Fibroblast of mammary gland (primary cell): ENCODE data around the gene WNT7A.

Source experiments
- DNase-seq: peaks from one replicate; pipeline ENCODE4 v3.0.0-alpha.2; 2010; ENCODE audit warnings: low read depth
- H3K4me3 ChIP-seq: 2 replicates; pipeline ENCODE4 v1.5.1; 2011; ENCODE audit warnings: low read depth, mild to moderate bottlenecking, low read length, moderate library complexity; ENCODE audit not compliant: control insufficient read depth
- TF ChIP-seq, protein P1 (sequence below): conservative IDR thresholded peaks from 2 replicates; pipeline ENCODE4 v1.5.1; 2011; ENCODE audit warnings: low read depth, low read length, inconsistent platforms; ENCODE audit not compliant: control insufficient read depth, insufficient read depth

Gene WNT7A

DNA sequence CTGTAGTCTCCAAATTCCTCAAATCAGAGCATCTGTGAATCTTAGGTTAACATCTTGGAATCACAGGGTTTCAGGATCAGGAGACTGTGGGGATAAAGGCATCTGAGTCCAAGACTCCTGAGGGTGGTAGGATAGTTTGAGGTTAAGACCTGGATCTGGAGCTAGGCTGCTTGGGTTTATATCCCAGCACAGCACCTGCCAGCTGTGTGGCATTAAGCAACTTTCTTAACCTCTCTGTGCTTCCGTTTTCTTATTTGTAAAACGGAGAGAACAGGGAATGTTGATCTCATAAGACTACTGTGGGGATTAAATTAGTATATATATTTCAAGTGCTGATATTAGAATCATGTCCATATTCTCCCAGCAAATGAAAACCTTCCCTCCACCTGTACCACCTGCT lies 33.6 kb downstream of the WNT7A start:
- TF ChIP-seq, protein P1, sequence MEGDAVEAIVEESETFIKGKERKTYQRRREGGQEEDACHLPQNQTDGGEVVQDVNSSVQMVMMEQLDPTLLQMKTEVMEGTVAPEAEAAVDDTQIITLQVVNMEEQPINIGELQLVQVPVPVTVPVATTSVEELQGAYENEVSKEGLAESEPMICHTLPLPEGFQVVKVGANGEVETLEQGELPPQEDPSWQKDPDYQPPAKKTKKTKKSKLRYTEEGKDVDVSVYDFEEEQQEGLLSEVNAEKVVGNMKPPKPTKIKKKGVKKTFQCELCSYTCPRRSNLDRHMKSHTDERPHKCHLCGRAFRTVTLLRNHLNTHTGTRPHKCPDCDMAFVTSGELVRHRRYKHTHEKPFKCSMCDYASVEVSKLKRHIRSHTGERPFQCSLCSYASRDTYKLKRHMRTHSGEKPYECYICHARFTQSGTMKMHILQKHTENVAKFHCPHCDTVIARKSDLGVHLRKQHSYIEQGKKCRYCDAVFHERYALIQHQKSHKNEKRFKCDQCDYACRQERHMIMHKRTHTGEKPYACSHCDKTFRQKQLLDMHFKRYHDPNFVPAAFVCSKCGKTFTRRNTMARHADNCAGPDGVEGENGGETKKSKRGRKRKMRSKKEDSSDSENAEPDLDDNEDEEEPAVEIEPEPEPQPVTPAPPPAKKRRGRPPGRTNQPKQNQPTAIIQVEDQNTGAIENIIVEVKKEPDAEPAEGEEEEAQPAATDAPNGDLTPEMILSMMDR = no peak
- H3K4me3 ChIP-seq = no peak overlapping the region
- DNase-seq = no peak

DNA sequence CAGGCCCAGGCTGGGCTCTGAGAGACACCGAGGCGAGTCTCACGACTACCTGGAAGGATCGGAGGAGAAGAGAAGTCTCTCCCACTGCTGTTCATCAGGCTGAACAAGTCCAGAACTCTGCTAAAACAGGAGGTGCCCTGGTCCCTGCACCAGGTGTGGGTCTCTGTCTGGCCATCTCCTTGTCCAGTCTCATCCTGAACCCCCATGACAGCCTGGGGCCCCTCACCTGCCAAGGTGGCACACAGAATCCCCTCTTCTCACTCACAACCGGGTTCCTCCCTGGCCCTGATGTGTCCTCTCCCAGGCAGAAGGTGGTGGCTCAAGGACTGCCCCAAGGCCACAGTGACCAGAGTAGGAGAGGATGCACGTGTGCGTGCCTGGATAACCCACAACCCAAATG lies 34.1 kb downstream of the WNT7A start:
- TF ChIP-seq, protein P1 = no peak
- no peak for DNase-seq
- H3K4me3 ChIP-seq = no peak overlapping the region

GRCh38 chr3:13844911-13845310 lies 35.0 kb downstream of the WNT7A start:
- TF ChIP-seq, protein P1 = no peak
- no peak overlapping the region for H3K4me3 ChIP-seq
- DNase-seq = no peak

DNA sequence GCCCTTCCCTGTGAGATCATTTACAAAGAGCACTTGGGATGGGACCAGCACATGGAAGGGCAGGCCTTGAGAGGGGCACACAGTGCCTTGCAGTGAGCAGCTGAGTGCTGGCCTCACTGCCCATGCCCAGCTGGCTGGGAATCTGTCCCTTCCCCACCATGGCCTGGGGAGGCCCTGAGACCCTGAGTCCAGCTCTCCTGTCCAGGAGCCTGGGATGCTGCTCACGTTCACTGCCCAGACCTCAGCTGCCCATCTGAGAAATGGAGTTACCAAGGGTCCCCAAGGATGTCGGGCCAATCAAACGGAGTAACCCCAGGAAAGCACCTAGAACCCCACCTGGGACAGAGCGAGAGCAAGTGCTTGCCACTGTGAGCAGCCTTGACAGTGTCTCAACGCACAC lies 35.6 kb downstream of the WNT7A start:
- H3K4me3 ChIP-seq = no peak overlapping the region
- no peak for DNase-seq
- TF ChIP-seq, protein P1 = no peak

DNA sequence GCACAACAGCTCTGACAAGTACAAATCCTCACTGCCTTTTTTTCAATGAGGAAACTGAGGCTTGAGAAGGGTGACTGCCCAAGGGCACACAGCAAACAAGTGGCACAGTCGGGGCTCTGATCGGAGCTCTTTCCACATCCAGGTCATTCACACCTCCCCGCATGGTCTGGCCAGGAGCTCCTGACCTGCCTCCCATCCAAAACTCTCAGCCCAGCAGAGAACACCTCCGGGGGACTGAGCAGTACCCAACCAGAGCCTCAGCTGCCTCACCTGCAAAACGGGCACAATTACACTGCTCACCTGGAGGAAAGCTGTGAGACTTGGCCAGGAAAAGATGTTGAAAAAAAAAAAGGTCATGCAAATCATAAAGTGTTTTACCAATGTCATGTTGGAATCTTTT lies 36.5 kb downstream of the WNT7A start:
- no peak overlapping the region for H3K4me3 ChIP-seq
- DNase-seq = no peak
- TF ChIP-seq, protein P1 = no peak

DNA sequence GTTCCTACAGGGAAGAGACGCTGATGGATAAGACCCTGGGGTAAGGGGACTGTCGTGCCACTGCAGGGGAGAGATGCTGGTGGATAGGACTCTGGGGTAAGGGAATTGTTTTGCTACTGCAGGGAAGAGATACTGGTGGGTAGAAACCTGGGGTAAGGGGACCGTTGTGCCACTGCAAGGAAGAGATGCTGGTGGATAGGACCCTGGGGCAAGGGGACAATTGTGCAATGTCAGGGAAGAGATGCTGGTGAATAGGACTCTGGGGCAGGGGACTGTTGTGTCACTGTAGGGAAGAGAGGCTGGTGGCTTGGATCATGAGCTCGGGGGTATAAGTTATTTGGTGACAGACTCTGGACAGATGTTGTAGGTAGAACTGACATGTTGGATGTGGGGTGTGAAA lies 37.6 kb downstream of the WNT7A start:
- TF ChIP-seq, protein P1 = no peak
- no peak overlapping the region for H3K4me3 ChIP-seq
- DNase-seq = no peak

DNA sequence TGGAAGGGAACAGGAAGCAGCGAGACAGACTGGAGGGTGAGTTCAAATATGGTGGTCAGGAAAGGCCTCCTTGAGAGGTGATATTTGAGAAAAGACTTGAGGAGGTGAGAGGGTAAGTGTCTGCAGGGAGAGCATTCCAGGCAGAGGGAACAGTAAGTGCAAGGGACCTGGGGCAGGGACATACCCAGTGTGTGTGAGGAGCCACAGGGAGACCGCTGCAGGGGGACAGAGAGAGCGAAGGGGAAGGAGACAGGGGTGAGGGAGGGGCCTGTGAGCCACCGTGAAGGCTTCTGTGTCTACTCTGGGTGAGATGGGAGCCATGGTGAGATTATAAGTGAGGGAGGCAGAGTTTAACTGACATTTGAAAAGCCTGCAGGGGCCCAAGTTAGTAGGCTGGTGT lies 38.0 kb downstream of the WNT7A start:
- no peak overlapping the region for H3K4me3 ChIP-seq
- DNase-seq = no peak
- TF ChIP-seq, protein P1 = no peak
